Jurkat, Clone E6-1 (cell line): Measurements from ENCODE around the gene MAGI3.
"Not testable (repeated sequence)": the region's sequence is repeated elsewhere in the genome, so short reads cannot be mapped to it uniquely, and the experiment has no call there.

Source experiments
- DNase-seq: peaks from one replicate; pipeline ENCODE4 v3.0.0-alpha.2; 2011; ENCODE audit warnings: low read depth, low spot score
- H3K4me3 ChIP-seq: 2 replicates; pipeline ENCODE4 v1.5.1; 2011; ENCODE audit warnings: mild to moderate bottlenecking, low read length, control low read depth, moderate library complexity

The MAGI3 gene

DNA sequence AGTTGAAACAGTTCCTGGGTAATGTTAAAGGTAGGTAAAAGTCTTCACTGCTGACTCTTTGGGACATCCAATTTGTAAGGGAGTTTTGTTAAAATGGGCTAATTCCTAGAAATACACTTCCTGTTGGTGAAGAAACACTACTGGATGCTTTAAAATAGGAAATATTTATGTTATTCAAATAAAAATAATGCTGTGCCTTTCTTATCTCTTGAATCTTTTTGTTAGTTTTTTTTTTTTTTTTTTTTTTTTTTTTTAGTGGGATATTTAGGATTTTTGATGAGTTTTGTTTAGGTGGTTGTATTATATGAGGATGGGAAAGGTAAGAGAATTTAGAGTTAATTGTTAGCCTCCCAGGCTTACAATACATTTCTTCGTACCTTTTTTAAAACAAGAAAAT lies 4.5 kb downstream of the MAGI3 start:
- H3K4me3 ChIP-seq: no peak overlapping the region
- no peak for DNase-seq

DNA sequence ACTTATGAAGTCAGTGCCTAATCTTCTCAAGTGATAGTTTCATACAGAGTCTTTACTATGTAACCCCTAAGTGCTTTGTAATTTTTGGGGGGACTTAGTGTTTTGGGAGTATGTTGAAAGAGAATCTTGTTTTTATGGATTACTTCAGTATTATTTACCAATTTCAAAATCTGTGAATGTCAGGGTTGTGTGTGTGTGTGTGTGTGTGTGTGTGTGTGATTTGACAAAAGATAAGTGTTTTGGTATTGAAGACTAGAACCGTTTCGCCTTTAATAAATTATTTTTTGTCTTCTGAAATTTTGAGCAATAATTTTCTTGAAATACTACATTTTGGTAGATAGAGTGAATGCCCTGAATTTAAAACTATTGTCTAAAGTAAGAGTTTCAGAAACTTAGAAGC lies 5.8 kb downstream of the MAGI3 start:
- no peak for DNase-seq
- no peak overlapping the region for H3K4me3 ChIP-seq

- no peak for DNase-seq
- H3K4me3 ChIP-seq: no peak overlapping the region
These were observed 6.3 kb downstream of the MAGI3 start for GRCh38 chr1:113396585-113396984.

GRCh38 chr1:113399062-113399583 lies 8.8 kb downstream of the MAGI3 start:
- no peak for DNase-seq
- no peak overlapping the region for H3K4me3 ChIP-seq

GRCh38 chr1:113401067-113401466 lies 10.8 kb downstream of the MAGI3 start:
- H3K4me3 ChIP-seq: no peak overlapping the region
- no peak for DNase-seq

- H3K4me3 ChIP-seq: no peak overlapping the region
- no peak for DNase-seq
These were observed 11.4 kb downstream of the MAGI3 start for GRCh38 chr1:113401728-113402127.

GRCh38 chr1:113403065-113403464 lies 12.8 kb downstream of the MAGI3 start:
- no peak overlapping the region for H3K4me3 ChIP-seq
- DNase-seq: no peak

DNA sequence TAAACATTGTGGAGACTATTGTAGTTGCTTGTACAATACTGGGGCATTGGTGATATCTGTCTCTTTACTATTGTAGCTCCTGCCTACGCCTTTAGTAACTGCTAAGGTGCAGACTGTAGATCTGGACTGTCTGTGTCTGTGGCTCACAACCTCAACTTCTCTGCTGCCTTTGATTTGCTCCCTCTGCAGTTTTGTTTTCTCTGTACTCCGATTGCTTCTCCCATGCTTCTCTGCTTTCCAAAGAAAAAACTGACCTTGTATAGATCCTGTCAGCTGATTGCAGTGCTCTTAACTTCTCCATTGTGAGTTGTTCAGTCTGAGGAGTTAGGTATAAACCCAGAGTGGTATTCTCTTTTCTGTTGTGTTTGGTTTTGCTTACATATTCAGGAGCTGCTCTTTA lies 15.3 kb downstream of the MAGI3 start:
- no peak overlapping the region for H3K4me3 ChIP-seq
- DNase-seq: no peak

DNA sequence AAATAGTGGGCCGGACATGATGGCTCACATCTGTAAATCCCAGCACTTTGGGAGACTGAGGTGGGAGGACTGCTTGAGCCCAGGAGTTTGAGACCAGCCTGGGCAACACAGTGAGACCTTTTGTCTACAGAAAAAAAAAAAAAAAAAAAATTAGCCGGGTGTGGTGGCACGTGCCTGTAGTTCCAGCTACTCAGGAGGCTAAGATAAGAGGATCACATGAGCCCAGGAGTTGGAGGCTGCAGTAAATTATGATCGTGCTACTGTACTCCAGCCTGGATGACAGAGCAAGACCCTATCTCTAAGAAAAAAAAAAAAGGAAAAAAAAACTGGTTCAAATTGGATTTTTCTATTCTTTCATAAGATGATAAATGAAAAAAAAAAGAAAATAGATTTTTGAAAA lies 15.8 kb downstream of the MAGI3 start:
- DNase-seq, H3K4me3 ChIP-seq: not testable (repeated sequence)

GRCh38 chr1:113409363-113409762 lies 19.0 kb downstream of the MAGI3 start:
- DNase-seq: no peak
- no peak overlapping the region for H3K4me3 ChIP-seq

GRCh38 chr1:113412020-113412419 lies 21.7 kb downstream of the MAGI3 start:
- not testable (repeated sequence) for H3K4me3 ChIP-seq, DNase-seq

GRCh38 chr1:113415310-113416070 lies 25.2 kb downstream of the MAGI3 start:
- no peak overlapping the region for H3K4me3 ChIP-seq
- no peak for DNase-seq

DNA sequence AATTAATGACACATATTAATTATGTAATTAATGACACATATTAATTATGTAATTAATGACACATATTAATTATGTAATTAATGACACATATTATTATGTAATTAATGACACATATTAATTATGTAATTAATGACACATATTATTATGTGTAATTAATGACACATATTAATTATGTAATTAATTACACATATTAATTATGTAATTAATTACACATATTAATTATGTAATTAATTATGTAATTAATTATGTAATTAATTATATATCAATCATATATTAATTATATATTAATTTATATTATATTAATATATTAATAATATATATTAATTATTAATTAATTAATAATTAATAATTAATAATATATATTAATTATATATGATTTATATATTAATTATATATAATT lies 25.8 kb downstream of the MAGI3 start:
- not testable (repeated sequence) for DNase-seq, H3K4me3 ChIP-seq

DNA sequence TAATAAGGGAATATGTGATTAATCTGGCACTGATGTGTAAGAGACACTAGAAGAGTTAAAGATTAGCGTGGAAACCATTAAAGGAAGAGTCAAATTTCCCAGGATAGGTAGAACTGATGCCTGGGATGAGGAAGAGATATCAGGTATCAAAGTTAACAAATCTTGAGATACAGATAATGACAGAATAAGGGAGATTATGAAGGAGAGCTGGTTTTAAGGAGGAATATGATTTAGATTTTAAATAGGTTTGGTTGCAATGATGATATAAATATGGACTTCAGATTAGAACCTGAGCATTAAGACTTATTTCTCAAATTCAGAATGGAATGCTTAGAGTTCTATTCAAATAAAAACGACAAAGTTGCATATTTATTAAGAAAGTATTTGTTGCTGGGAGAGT lies 26.2 kb downstream of the MAGI3 start:
- no peak for DNase-seq
- no peak overlapping the region for H3K4me3 ChIP-seq

GRCh38 chr1:113422315-113423068 lies 32.2 kb downstream of the MAGI3 start:
- H3K4me3 ChIP-seq: no peak overlapping the region
- no peak for DNase-seq

DNA sequence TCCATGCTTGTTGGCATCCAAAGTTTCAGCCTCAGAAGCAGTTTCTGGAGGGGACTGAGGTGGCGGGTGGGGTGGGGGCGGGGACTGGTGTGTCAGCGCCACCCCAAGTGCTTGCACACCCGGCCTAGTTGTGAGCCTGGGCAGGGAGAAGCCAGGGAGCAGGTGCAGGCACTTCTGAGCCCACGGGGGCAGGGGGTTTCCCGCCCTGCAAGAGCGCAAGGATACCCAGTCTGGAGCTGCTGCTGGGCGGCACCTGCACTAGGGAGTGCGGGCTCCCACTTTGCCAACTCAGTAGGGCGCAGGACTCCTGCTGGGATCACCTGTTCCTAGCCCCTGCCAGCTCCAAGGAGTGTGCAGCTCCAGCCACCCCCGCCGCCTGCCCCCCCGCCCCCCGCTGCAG lies 33.5 kb downstream of the MAGI3 start:
- H3K4me3 ChIP-seq: no peak overlapping the region
- DNase-seq: no peak

DNA sequence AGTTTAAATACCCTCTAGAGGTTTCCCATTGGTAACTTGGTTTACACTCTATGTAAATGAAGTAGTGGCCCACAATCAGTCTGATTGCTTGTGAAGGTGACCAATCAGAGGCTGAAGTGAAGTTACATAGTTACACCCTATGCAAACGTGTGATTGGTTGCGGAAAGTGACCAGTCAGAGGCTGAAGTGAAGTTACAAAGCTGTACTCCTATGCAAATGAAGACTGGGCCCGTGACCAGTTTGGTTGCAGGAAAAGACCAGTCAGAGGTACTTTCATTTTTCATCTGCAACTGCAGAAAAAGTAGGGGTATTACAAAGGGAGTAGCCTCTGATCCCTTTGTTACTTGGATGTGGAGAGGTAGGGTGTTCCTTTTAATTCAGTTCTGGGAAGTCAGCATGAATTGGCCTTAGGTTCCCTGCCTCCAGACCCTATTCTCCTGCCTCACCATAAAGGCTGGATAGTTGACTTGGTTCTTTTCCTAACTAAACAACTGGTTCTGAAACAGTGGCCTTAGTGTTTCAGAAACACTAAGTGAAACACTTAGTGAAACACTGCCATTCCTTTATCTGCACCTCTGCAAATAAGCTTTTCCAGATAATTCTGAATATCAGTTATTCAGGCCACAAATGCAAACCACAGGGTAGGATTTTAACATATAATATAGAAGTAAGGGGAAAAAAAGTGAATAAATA lies 39.3 kb downstream of the MAGI3 start:
- H3K4me3 ChIP-seq: no peak overlapping the region
- DNase-seq: no peak

DNA sequence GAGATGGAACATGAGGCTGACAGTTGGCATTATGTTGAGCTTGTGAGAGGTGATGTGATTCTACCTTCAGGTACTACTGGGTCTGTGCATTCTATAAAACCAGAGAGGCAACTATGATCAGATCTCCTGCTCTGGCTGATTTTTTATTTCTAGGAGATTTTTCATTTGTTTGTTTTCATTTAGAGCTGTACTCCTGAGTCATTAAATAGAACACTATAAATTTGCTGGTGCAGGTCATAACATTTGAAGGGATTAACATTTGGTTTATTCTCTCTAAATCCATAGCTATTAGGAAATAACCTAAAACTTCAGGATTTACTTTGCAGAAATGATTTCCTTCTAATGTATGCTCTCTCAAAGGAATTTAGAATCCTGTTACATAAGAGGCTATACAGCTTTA lies 42.9 kb downstream of the MAGI3 start:
- H3K4me3 ChIP-seq: no peak overlapping the region
- DNase-seq: no peak

GRCh38 chr1:113434081-113434873 lies 44.0 kb downstream of the MAGI3 start:
- no peak for DNase-seq
- H3K4me3 ChIP-seq: no peak overlapping the region
